Activated effector memory CD4-positive, alpha-beta T cell treated with anti-CD3 and anti-CD28 coated beads, Interleukin-2, amount 50 U/mL, for 16 hours (primary cell): ENCODE results near the gene BBLN.
A peak's percentile ranks its signal among the peaks of the same experiment; 100 is the strongest.

Source experiments
- DNase-seq: peaks from one replicate; pipeline ENCODE4 v3.0.0-alpha.2; 2020

The BBLN gene

GRCh38 chr9:128159784-128160602 is at the start of gene BBLN:
BBLN (plus strand) TSS chr9:128160265; CDS start chr9:128160408, 143 bp downstream.
- DNase-seq: peak; percentile 97

- peak; percentile 54 for DNase-seq
These were observed 48.3 kb upstream of the BBLN start for GRCh38 chr9:128111726-128112125.

GRCh38 chr9:128113526-128114325 is 46.3 kb upstream of the BBLN start:
- DNase-seq: no peak

GRCh38 chr9:128114326-128115186 is 45.5 kb upstream of the BBLN start:
- DNase-seq: peak; percentile 54

- peak; percentile 62 for DNase-seq
These were observed 44.6 kb upstream of the BBLN start for GRCh38 chr9:128115187-128116103.

GRCh38 chr9:128116104-128117083 is 43.7 kb upstream of the BBLN start:
- peak; percentile 56 for DNase-seq

GRCh38 chr9:128117613-128118471 is 42.2 kb upstream of the BBLN start:
- peak; percentile 99 for DNase-seq

- peak; percentile 24 for DNase-seq
These were observed 41.6 kb upstream of the BBLN start for GRCh38 chr9:128118472-128118857.

DNA sequence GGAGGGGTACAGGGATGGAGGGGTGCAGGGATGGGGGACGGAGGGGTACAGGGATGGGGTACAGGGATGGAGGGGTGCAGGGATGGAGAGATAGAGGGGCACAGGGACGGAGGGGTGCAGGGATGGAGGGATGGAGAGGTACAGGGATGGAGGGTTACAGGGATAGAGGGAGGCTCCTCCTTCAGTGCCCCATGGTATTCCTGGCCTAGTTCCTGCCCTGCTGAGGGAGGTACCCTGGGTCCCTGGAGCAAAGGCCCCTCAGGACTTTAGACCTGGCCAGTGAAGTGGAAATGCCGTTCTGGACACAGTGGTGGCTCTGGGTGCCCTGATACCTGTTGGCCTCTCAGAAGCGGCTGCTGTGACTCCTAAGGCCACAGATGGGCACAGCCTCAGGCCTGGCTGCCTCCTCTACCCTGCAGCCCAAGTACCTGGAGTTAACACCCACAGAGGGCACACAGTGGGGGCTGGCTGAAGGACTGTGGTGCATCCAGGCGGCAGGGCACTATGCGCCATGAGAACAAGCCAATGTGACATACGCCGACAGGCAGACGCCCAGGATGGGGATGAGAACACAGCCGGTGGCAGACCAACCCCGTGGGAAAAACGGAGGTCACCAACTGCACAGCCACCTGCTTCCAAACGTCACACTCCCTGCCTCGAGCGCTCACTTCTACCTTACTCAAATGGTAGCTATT is 40.9 kb upstream of the BBLN start:
- DNase-seq: peak; percentile 55

DNA sequence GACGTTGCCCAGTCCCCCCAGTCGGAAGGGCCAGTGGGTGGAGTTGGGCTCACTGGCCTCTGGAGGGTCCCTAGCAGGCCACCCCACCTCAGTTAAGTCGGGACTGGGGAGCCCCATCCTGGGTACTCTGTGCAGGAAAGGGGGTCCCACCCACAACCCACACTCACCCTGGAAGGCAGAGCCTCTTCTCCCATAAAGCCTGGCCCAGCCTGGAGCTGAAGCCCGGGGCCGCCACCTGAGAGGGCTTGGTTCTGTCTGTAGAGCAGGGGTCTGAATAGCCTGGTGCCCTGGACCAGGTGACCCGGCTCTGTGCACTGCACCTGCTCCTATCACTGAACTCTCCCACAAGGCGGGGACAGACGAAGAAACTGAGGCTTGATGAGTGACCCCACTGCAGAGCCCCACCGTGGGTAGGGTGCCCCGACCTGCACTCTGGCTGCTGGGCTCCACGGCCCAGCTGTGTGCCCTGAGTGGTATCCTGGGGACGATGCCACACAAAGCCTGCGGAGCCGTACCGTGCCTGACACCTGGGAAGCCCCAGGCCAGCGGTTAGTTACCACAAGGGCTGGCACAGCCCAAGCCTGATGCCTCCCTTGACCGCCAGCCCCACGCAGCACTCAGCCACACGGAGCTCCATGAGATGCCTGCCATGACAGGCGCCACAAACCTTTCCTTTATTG is 39.9 kb upstream of the BBLN start:
- DNase-seq: peak; percentile 62

DNA sequence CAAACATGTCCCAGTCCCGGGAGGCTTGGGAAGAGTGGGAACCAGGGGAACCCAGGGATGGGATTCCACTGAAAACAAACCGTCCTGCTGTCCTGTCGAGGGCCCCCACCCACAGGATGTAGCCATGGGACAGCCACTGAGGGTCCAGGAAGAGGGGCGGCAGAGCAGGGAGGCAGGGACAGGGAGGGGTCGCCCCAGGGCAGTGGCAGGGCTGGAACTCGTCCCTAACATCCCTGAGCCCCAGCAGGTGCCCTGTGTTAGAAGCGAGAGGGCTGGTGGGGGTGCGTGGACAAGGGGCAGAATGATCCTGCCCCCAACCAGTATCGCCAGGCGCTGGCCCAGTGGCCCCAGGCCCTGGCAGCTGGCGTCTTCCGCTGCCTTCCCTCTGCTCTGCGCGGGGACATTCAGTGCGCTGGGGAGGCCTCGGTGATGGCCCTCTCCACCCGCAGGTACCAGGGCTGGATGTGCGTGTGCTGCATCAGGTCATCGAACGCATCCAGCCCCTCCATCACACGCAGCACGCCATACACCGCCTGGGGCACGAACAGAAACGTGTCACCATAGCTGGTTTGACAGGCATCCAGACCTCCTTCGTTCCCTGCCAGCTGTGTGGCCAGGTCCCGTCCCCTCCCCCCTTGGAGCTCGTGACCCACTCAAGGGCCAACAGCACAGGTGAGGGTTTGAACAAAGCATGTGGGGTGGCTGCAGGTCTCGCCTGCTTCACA is 39.2 kb upstream of the BBLN start:
- DNase-seq: peak; percentile 49

DNA sequence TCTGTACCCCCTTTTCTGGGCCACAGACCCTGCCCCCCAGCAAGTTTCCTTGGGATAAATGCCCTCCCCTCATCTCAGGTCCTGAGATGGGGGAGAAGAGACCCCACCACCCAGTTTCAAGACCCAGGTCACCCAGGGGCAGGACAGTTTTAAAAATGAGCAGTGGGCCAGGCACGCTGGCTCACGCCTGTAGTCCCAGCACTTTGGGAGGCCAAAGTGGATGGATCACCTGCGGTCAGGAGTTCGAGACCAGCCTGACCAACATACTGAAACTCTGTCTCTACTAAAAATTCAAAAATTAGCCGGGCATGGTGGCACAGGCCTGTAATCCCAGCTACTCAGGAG is 38.6 kb upstream of the BBLN start:
- DNase-seq: no peak

DNA sequence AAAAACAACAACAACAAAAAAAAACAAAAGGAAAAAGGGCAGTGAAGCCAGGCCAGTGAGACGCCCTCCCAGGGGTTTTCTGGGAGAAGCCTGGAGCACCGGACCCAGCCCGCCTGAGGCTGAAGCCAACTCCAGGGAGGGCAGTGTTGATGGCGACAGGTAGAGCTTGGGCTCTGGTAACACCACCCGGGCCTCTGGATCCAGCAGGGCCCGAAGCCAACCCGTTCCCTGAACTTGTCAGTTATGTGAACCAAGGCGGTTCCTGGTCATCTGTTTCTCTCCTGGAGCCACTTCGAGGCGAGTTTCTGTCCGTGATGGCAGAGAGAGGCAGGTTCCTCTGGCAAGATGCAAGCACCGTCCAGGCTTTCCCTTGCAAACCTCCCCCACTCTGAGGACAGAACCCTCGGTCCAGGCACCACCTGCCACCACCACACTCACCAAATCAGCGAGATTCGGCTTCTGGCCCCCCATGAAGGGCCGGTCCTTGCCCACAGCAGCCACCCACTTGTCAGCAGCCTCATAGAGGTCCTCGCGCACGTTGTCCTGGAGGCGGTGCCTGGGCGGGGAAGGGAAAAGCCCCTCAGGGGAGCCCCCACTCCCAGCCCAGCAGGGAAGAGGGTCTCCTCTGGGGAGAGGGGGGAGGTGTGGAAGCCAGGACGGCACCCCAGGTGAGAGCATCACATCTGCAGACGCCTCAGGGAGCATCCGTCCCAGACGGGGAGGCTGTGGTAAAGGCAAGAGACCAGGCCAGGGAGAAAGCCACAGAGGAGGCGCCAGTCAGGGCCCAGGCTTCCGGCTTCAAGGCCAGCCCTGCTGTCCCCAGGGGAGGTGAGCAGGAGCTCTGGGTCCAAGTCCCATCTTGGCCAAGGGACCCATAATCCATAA is 37.9 kb upstream of the BBLN start:
- DNase-seq: peak; percentile 49

DNA sequence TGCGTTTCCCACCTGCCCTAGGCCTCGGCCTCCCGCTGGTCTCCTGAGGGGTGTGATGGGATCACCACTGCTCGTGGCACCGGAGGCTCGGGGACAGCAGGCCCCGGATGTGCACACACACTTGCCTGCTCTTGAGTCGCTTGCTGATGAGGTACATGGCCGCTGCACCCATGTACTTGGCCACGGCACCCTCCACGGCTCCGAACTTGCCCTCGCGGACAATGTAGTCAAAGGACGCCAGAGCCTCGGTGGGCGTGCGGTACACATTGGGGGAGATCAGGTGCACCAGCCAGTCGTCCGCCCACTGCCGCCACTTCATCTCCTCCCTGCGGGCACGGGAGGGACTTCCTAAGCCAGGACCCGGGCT is 37.3 kb upstream of the BBLN start:
- DNase-seq: no peak

- DNase-seq: no peak
These were observed 36.5 kb upstream of the BBLN start for GRCh38 chr9:128123451-128124080.

- no peak for DNase-seq
These were observed 35.6 kb upstream of the BBLN start for GRCh38 chr9:128124451-128124850.
